Measurements from ENCODE around the gene RPS5. TPM values are rescaled to one million over a fixed set of nuclear protein-coding genes. Genes with fewer than 3 reads are reported as not detected.
A peak's percentile ranks its signal among the peaks of the same experiment; 100 is the strongest.
"Not testable (repeated sequence)": the region's sequence is repeated elsewhere in the genome, so short reads cannot be mapped to it uniquely, and the experiment has no call there.

The RPS5 gene
- total and polyA plus RNA-seq, 7 experiments from 2014 or later = 911 to 1,925 (median 1,596) TPM

DNA sequence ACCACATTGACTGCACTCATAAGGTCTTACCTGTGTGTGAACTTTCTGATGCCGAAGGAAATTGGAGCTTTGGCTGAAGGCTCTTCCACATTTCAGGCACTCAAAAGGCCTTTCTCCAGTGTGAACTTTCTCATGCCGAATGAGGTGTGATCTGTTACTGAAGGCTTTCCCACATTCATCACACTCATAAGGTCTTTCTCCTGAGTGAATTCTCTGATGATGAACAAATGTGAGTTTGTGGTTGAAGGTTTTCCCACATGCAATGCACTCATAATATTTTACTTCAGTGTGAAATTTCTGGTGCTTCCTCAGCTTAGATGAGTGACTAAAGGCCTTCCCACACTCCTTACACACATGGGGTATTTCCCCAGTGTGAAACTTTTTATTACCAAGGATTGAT, 47.1 kb downstream of the RPS5 start:
- ATAC-seq (no peak), DNase-seq (no peak)
- peaks cover 6 to 16% (median 10%) of the 10 kb centered on the region in 7 donors for H3K4me1 Mint-ChIP-seq
- ChIA-PET CTCF (no interaction called here), POLR2A (interaction anchor here (0.7 to 1.2 kb wide), 3 partner anchors 20 to 893 kb away, joined by 3 to 4 read pairs (median 3); no protein-coding TSS in a partner anchor)
- intact Hi-C loops (cut with micrococcal nuclease) = no loop called here
- no peak overlapping the region for H3K27ac ChIP-seq (ENCODE audit: low read depth, low read length)
- H3K9me3 Mint-ChIP-seq = peaks cover 10 to 98% (median 84%) of the 10 kb centered on the region in 11 donors
- H3K4me1 ChIP-seq (ENCODE audit: control insufficient read depth in 2 of 2, insufficient read depth in 2 of 2, low read length in 2 of 2) = peaks cover 3% of the 10 kb centered on the region in 2 donors
- H3K36me3 Mint-ChIP-seq = peaks cover 21 to 83% (median 63%) of the 10 kb centered on the region in 5 donors
- no peak overlapping the region for H3K4me3 Mint-ChIP-seq
- H3K4me3 ChIP-seq (ENCODE audit: low read length) = no peak overlapping the region
- H3K36me3 ChIP-seq (ENCODE audit: control insufficient read depth in 2 of 3, insufficient read depth in 3 of 3, low read length in 3 of 3) = peaks cover 20 to 54% (median 28%) of the 10 kb centered on the region in 3 experiments
- no peak overlapping the region for H3K27ac Mint-ChIP-seq
- H3K9me3 ChIP-seq (ENCODE audit: control insufficient read depth in 2 of 3, low read length in 3 of 3) = peaks cover 23 to 83% (median 54%) of the 10 kb centered on the region in 3 experiments
- no peaks in the 10 kb centered on the region for H3K27me3 Mint-ChIP-seq
- H3K27me3 ChIP-seq (ENCODE audit: control insufficient read depth in 2 of 2, insufficient read depth in 2 of 2, low read length in 2 of 2) = no peaks in the 10 kb centered on the region

GRCh38 chr19:58439576-58440554, 52.8 kb downstream of the RPS5 start, which contains the start of gene ZNF132:
Gene ZNF132, minus strand, starts transcription at chr19:58440153. Its CDS starts 332 bp downstream, at chr19:58439821.
- Histone ChIP-seq H3K9me3 (ENCODE audit: control insufficient read depth in 2 of 3, low read length in 3 of 3) (peaks cover 0 to 28% (median 10%) of the 10 kb centered on the region in 3 experiments), H3K36me3 (ENCODE audit: control insufficient read depth in 2 of 3, insufficient read depth in 3 of 3, low read length in 3 of 3) (peaks cover 15 to 30% (median 22%) of the 10 kb centered on the region in 3 experiments), H3K27ac (ENCODE audit: low read depth, low read length) (peak within 1 kb of the TSS; percentile 81), H3K4me3 (ENCODE audit: low read length) (peak within 1 kb of the TSS; percentile 73), H3K27me3 (ENCODE audit: control insufficient read depth in 2 of 2, insufficient read depth in 2 of 2, low read length in 2 of 2) (no peaks in the 10 kb centered on the region), H3K4me1 (ENCODE audit: control insufficient read depth in 2 of 2, insufficient read depth in 2 of 2, low read length in 2 of 2) (peaks cover 17% of the 10 kb centered on the region in 2 donors)
- peaks cover 17 to 59% (median 49%) of the 10 kb centered on the region in 11 donors for H3K9me3 Mint-ChIP-seq
- ChIA-PET POLR2A (interaction anchor here (0.6 to 2.4 kb wide), 9 partner anchors 12 to 503 kb away, joined by 3 to 6 read pairs (median 3); partner anchors contain the start of genes ZBTB45, ZNF274, ZNF324B and ZNF584), CTCF (no interaction called here)
- DNase-seq (peak; percentile 78 to 99 (median 95)), ATAC-seq (peak; percentile 98)
- intact Hi-C loops (cut with micrococcal nuclease) = loop anchor here (1.0 to 5.0 kb wide), 19 partner anchors 11 to 807 kb away; partner anchors contain the start of genes ERVK3-1 (in 2 of the 2), MZF1 (in 2 of the 2), RPS5 (in 2 of the 2) and ZNF274 (in 2 of the 2)
- peaks cover 16 to 59% (median 48%) of the 10 kb centered on the region in 5 donors for H3K36me3 Mint-ChIP-seq
- peak within 1 kb of the TSS; percentile 86 to 99 (median 96) for H3K4me3 Mint-ChIP-seq
- H3K27ac Mint-ChIP-seq = peak within 1 kb of the TSS; percentile 87 to 99 (median 97)
- no peaks in the 10 kb centered on the region for H3K27me3 Mint-ChIP-seq
- peaks cover 21 to 35% (median 27%) of the 10 kb centered on the region in 7 donors for H3K4me1 Mint-ChIP-seq

GRCh38 chr19:58440556-58440955, 53.5 kb downstream of the RPS5 start:
- peaks cover 16 to 54% (median 42%) of the 10 kb centered on the region in 11 donors for H3K9me3 Mint-ChIP-seq
- no peak for DNase-seq
- ATAC-seq = no peak
- Histone ChIP-seq H3K36me3 (ENCODE audit: control insufficient read depth in 2 of 3, insufficient read depth in 3 of 3, low read length in 3 of 3) (peaks cover 11 to 23% (median 16%) of the 10 kb centered on the region in 3 experiments), H3K4me3 (ENCODE audit: low read length) (peak overlapping the region; percentile 73), H3K9me3 (ENCODE audit: control insufficient read depth in 2 of 3, low read length in 3 of 3) (peaks cover 0 to 23% (median 5%) of the 10 kb centered on the region in 3 experiments), H3K4me1 (ENCODE audit: control insufficient read depth in 2 of 2, insufficient read depth in 2 of 2, low read length in 2 of 2) (peaks cover 17% of the 10 kb centered on the region in 2 donors), H3K27ac (ENCODE audit: low read depth, low read length) (peak overlapping the region; percentile 81), H3K27me3 (ENCODE audit: control insufficient read depth in 2 of 2, insufficient read depth in 2 of 2, low read length in 2 of 2) (no peaks in the 10 kb centered on the region)
- H3K27ac Mint-ChIP-seq = peak overlapping the region; percentile 87 to 99 (median 97)
- POLR2A ChIA-PET = interaction anchor here (1.0 to 2.4 kb wide), 5 partner anchors 11 to 257 kb away, joined by 3 to 6 read pairs (median 4); partner anchors contain the start of genes ZBTB45, ZNF274 and ZNF324B
- no peaks in the 10 kb centered on the region for H3K27me3 Mint-ChIP-seq
- intact Hi-C loops (cut with micrococcal nuclease) = loop anchor here (1.0 to 5.0 kb wide), 19 partner anchors 11 to 807 kb away; partner anchors contain the start of genes ERVK3-1 (in 2 of the 2), MZF1 (in 2 of the 2), RPS5 (in 2 of the 2) and ZNF274 (in 2 of the 2)
- peaks cover 16 to 52% (median 41%) of the 10 kb centered on the region in 5 donors for H3K36me3 Mint-ChIP-seq
- H3K4me1 Mint-ChIP-seq = peaks cover 21 to 35% (median 27%) of the 10 kb centered on the region in 7 donors
- H3K4me3 Mint-ChIP-seq = peak overlapping the region; percentile 86 to 99 (median 96)
- CTCF ChIA-PET = no interaction called here

DNA sequence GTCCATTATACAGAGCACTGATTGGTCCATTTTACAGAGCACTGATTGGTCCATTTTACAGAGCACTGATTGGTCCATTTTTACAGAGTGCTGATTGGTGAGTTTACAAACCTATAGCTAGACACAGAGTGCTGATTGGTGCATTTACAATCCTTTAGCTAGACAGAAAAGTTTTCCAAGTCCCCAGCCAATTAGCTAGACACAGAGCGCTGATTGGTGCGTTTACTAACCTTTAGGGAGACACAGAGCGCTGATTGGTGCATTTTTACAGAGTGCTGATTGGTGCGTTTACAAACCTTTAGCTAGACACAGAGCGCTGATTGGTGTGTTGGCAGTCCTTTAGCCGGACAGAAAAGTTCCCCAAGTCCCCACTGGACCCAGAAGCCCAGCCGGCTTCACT, 55.9 kb downstream of the RPS5 start:
- not testable (repeated sequence) for H3K4me3 Mint-ChIP-seq; DNase-seq; H3K9me3 ChIP-seq (ENCODE audit: control insufficient read depth in 2 of 3, low read length in 3 of 3); H3K27me3 ChIP-seq (ENCODE audit: control insufficient read depth in 2 of 2, insufficient read depth in 2 of 2, low read length in 2 of 2); H3K27ac ChIP-seq (ENCODE audit: low read depth, low read length); H3K27ac Mint-ChIP-seq; H3K36me3 ChIP-seq (ENCODE audit: control insufficient read depth in 2 of 3, insufficient read depth in 3 of 3, low read length in 3 of 3); H3K4me3 ChIP-seq (ENCODE audit: low read length); ATAC-seq
- CTCF ChIA-PET = interaction anchor here (1.2 kb wide), 1 partner anchor 77 kb away, joined by 3 read pairs; the partner anchor contains the start of gene ZBTB45
- Mint-ChIP-seq H3K4me1 (peaks cover 18 to 27% (median 22%) of the 10 kb centered on the region in 7 donors), H3K27me3 (peaks cover 3 to 13% (median 11%) of the 10 kb centered on the region in 5 donors), H3K36me3 (peaks cover 10 to 30% (median 20%) of the 10 kb centered on the region in 5 donors), H3K9me3 (peaks cover 7 to 37% (median 25%) of the 10 kb centered on the region in 11 donors)
- peaks cover 17% of the 10 kb centered on the region in 2 donors for H3K4me1 ChIP-seq (ENCODE audit: control insufficient read depth in 2 of 2, insufficient read depth in 2 of 2, low read length in 2 of 2)
- intact Hi-C loops (cut with micrococcal nuclease) = loop anchor here in 1 of 2 donors (5.0 kb wide), 1 partner anchor 761 kb away; the partner anchor contains the start of gene ZNF551
- POLR2A ChIA-PET = interaction anchor here (0.6 to 0.8 kb wide), 2 partner anchors 8 to 25 kb away, joined by 3 to 4 read pairs; partner anchors contain the start of gene ZNF324B

Small RNAs within 50 kb of the gene (microRNA-seq; reads per million reads assigned to microRNA genes)
- gene MIR4754 (ENCODE audit: borderline microRNAs expressed) = not detected

Other genes with a start within 250 kb of the RPS5 start
- gene ZNF329, start 236.5 kb upstream of the RPS5 start, total RNA-seq = 10 to 100 TPM in 3 of 5 experiments, 1 to 10 TPM in 2; 2.8 to 17.1 (median 15.1) TPM
- 10 to 100 TPM in 1 of 2 donors, 1 to 10 TPM in 1; 8.2 to 12.6 TPM for gene ZNF329, start 236.5 kb upstream of the RPS5 start, polyA plus RNA-seq
- gene ZNF274, start 204.2 kb upstream of the RPS5 start, total RNA-seq = 10 to 100 TPM; 20.1 to 91.1 (median 52.7) TPM
- 10 to 100 TPM; 41.7 to 53.9 TPM for gene ZNF274, start 204.2 kb upstream of the RPS5 start, polyA plus RNA-seq
- 10 to 100 TPM; 19.7 to 60.7 (median 42.1) TPM for gene ZNF544, start 158.4 kb upstream of the RPS5 start, total RNA-seq
- 10 to 100 TPM; 21.6 to 30.8 TPM for gene ZNF544, start 158.4 kb upstream of the RPS5 start, polyA plus RNA-seq
- gene ZNF8, start 108.3 kb upstream of the RPS5 start, total RNA-seq = 10 to 100 TPM in 2 of 5 experiments, 1 to 10 TPM in 3; 5.2 to 10.5 (median 10.0) TPM
- 1 to 10 TPM in 1 of 2 donors, under 1 TPM in 1; 0.97 to 1.4 TPM for gene ZNF8, start 108.3 kb upstream of the RPS5 start, polyA plus RNA-seq
- gene ERVK3-1, start 81.9 kb upstream of the RPS5 start, total RNA-seq = 100 to 1,000 TPM in 2 of 5 experiments, 10 to 100 TPM in 3; 59.7 to 122 (median 65.4) TPM
- 10 to 100 TPM; 68.2 to 88.7 TPM for gene ERVK3-1, start 81.9 kb upstream of the RPS5 start, polyA plus RNA-seq
- 1 to 10 TPM; 1.1 to 6.0 (median 4.5) TPM for gene ZSCAN22, start 60.3 kb upstream of the RPS5 start, total RNA-seq
- 1 to 10 TPM; 1.3 to 3.6 TPM for gene ZSCAN22, start 60.3 kb upstream of the RPS5 start, polyA plus RNA-seq
- 10 to 100 TPM in 3 of 5 experiments, 1 to 10 TPM in 2; 7.0 to 21.5 (median 12.4) TPM for gene A1BG, start 33.8 kb upstream of the RPS5 start, total RNA-seq
- 10 to 100 TPM; 38.0 to 60.1 TPM for gene A1BG, start 33.8 kb upstream of the RPS5 start, polyA plus RNA-seq
- gene ZNF497, start 24.5 kb upstream of the RPS5 start, total RNA-seq = 1 to 10 TPM; 1.0 to 2.7 (median 1.8) TPM
- 1 to 10 TPM; 1.9 to 2.9 TPM for gene ZNF497, start 24.5 kb upstream of the RPS5 start, polyA plus RNA-seq
- 1 to 10 TPM; 1.4 to 4.3 (median 2.4) TPM for gene ZNF837, start 6.2 kb upstream of the RPS5 start, total RNA-seq
- 10 to 100 TPM in 1 of 2 donors, 1 to 10 TPM in 1; 6.9 to 15.6 TPM for gene ZNF837, start 6.2 kb upstream of the RPS5 start, polyA plus RNA-seq
- under 1 TPM in 4 of 5 experiments, not detected in 1; 0.32 to 0.53 (median 0.50) TPM for gene RNF225, start 8.4 kb downstream of the RPS5 start, total RNA-seq
- gene RNF225, start 8.4 kb downstream of the RPS5 start, polyA plus RNA-seq = not detected
- 10 to 100 TPM in 1 of 5 experiments, 1 to 10 TPM in 4; 4.2 to 12.1 (median 8.8) TPM for gene ZNF584, start 21.4 kb downstream of the RPS5 start, total RNA-seq
- 1 to 10 TPM; 6.5 to 7.0 TPM for gene ZNF584, start 21.4 kb downstream of the RPS5 start, polyA plus RNA-seq
- 10 to 100 TPM in 2 of 5 experiments, 1 to 10 TPM in 3; 1.2 to 12.9 (median 4.9) TPM for gene ZNF132, start 52.9 kb downstream of the RPS5 start, total RNA-seq
- 1 to 10 TPM; 2.4 to 3.6 TPM for gene ZNF132, start 52.9 kb downstream of the RPS5 start, polyA plus RNA-seq
- 10 to 100 TPM in 3 of 5 experiments, 1 to 10 TPM in 2; 9.1 to 13.9 (median 11.8) TPM for gene ZNF324B, start 64.4 kb downstream of the RPS5 start, total RNA-seq
- gene ZNF324B, start 64.4 kb downstream of the RPS5 start, polyA plus RNA-seq = 1 to 10 TPM; 1.7 to 3.5 TPM
- gene ZNF324, start 79.8 kb downstream of the RPS5 start, total RNA-seq = 10 to 100 TPM; 14.2 to 28.0 (median 23.4) TPM
- gene ZNF324, start 79.8 kb downstream of the RPS5 start, polyA plus RNA-seq = 10 to 100 TPM in 1 of 2 donors, 1 to 10 TPM in 1; 9.3 to 20.8 TPM
- 10 to 100 TPM in 4 of 5 experiments, 1 to 10 TPM in 1; 9.5 to 20.0 (median 15.1) TPM for gene ZNF446, start 89.1 kb downstream of the RPS5 start, total RNA-seq
- 1 to 10 TPM; 3.2 to 6.0 TPM for gene ZNF446, start 89.1 kb downstream of the RPS5 start, polyA plus RNA-seq
- 10 to 100 TPM in 3 of 5 experiments, 1 to 10 TPM in 2; 5.9 to 14.1 (median 12.6) TPM for gene SLC27A5, start 124.7 kb downstream of the RPS5 start, total RNA-seq
- gene SLC27A5, start 124.7 kb downstream of the RPS5 start, polyA plus RNA-seq = 10 to 100 TPM; 18.4 to 26.9 TPM
- 10 to 100 TPM in 3 of 5 experiments, 1 to 10 TPM in 2; 9.8 to 19.2 (median 17.0) TPM for gene ZBTB45, start 132.5 kb downstream of the RPS5 start, total RNA-seq
- 1 to 10 TPM; 5.1 to 6.5 TPM for gene ZBTB45, start 132.5 kb downstream of the RPS5 start, polyA plus RNA-seq
- gene TRIM28, start 156.8 kb downstream of the RPS5 start, total RNA-seq = 100 to 1,000 TPM; 396 to 564 (median 435) TPM
- 10 to 100 TPM; 55.3 to 88.8 TPM for gene TRIM28, start 156.8 kb downstream of the RPS5 start, polyA plus RNA-seq
- gene CHMP2A, start 167.8 kb downstream of the RPS5 start, total RNA-seq = 100 to 1,000 TPM in 1 of 5 experiments, 10 to 100 TPM in 4; 64.3 to 131 (median 71.2) TPM
- gene CHMP2A, start 167.8 kb downstream of the RPS5 start, polyA plus RNA-seq = 100 to 1,000 TPM; 167 to 193 TPM
- gene UBE2M, start 171.3 kb downstream of the RPS5 start, total RNA-seq = 10 to 100 TPM; 37.1 to 92.1 (median 55.8) TPM
- 1 to 10 TPM; 7.5 to 7.8 TPM for gene UBE2M, start 171.3 kb downstream of the RPS5 start, polyA plus RNA-seq
- gene MZF1, start 186.1 kb downstream of the RPS5 start, total RNA-seq = 10 to 100 TPM; 35.0 to 51.8 (median 44.9) TPM
- gene MZF1, start 186.1 kb downstream of the RPS5 start, polyA plus RNA-seq = 10 to 100 TPM in 1 of 2 donors, 1 to 10 TPM in 1; 9.9 to 18.6 TPM

Measured in naive thymus-derived CD4-positive, alpha-beta T cell (primary cell).